ENCODE data around the gene P2RY8. TPM values are rescaled to one million over a fixed set of nuclear protein-coding genes. Genes with fewer than 3 reads are reported as not detected.

P2RY8 gene
- total and polyA plus RNA-seq, 2 of the 4 experiments (the other 2 are of a cell fraction) = not detected

GRCh38 chrX:1534301-1535168 is 2.5 kb downstream of the P2RY8 start:
- Histone ChIP-seq H2AFZ (replicated peaks; ENCODE audit: low read length, poor library complexity) (no peak overlapping the region), H4K20me1 (ENCODE audit: insufficient read depth, low read length) (no peaks in the 10 kb centered on the region), H3K36me3 (ENCODE audit: control insufficient read depth, insufficient read depth, low read length) (no peaks in the 10 kb centered on the region), H3K79me1 (ENCODE audit: low read depth in 1 of 2, low read length in 2 of 2) (no peaks in the 10 kb centered on the region), H2BK15ac (ENCODE audit: low read depth, low read length) (no peak overlapping the region), H3K27ac (ENCODE audit: insufficient read depth, low read length) (no peak overlapping the region), H2BK5ac (ENCODE audit: low read depth, low read length, poor library complexity, severe bottlenecking) (no peak overlapping the region), H3K4me3 (ENCODE audit: insufficient read depth, low read depth, low read length) (no peak overlapping the region), H3K4me2 (ENCODE audit: low read depth, low read length) (no peak overlapping the region), H4K91ac (ENCODE audit: insufficient read depth, low read depth, low read length) (no peak overlapping the region), H4K8ac (ENCODE audit: low read depth in 2 of 2, low read length in 2 of 2) (no peak overlapping the region), H3K23ac (ENCODE audit: low read depth, low read length) (no peak overlapping the region), H3K14ac (replicated peaks; ENCODE audit: low read depth, low read length) (no peak overlapping the region), H3K9me3 (ENCODE audit: control insufficient read depth, insufficient read depth, low read length) (peaks cover 11% of the 10 kb centered on the region; the same call in 1 of the 2 replicates), H2AK9ac (replicated peaks; ENCODE audit: low read depth, low read length, poor library complexity) (no peak overlapping the region), H4K5ac (ENCODE audit: low read depth, low read length) (no peak overlapping the region), H3K4ac (ENCODE audit: low read depth, low read length) (no peak overlapping the region), H2BK120ac (ENCODE audit: low read depth, low read length) (no peak overlapping the region), H2AK5ac (ENCODE audit: low read depth, low read length) (no peak overlapping the region), H3K56ac (ENCODE audit: extremely low read depth, insufficient read depth, low read length) (no peak overlapping the region), H2BK20ac (ENCODE audit: low read depth, low read length) (no peak overlapping the region), H3K9ac (ENCODE audit: low read depth, low read length) (no peak overlapping the region), H3K4me1 (ENCODE audit: control insufficient read depth, insufficient read depth, low read length) (no peaks in the 10 kb centered on the region), H3K27me3 (ENCODE audit: control insufficient read depth, insufficient read depth, low read length) (no peaks in the 10 kb centered on the region), H3K18ac (ENCODE audit: low read depth, low read length) (no peak overlapping the region), H3K9me1 (ENCODE audit: insufficient read depth, low read length) (no peaks in the 10 kb centered on the region)
- no CpG with 5 or more reads among the region's 22 CpGs for WGBS, 2 experiments (ENCODE audit: extremely low coverage in 2 of 2, insufficient read length in 1 of 2)
- ChIA-PET CTCF (no interaction called here), POLR2A (ENCODE audit: unreplicated experiment) (no interaction called here)
- ATAC-seq (ENCODE audit: low read depth) (no peak), DNase-seq (no peak)
- no TSS peak for BruUV-seq (replicated peaks)
- intact Hi-C loops (cut with micrococcal nuclease) = no loop called here
- dilution Hi-C loops (cut with HindIII; ENCODE audit: low sequenced_read_pairs, unreplicated experiment) = no loop called here
- in situ Hi-C loops (cut with MboI; ENCODE audit: low sequenced_read_pairs) = no loop called here
- TF ChIP-seq RFX5 (IDR thresholded peaks at IDR 0.05; ENCODE audit: low read depth, low read length) = no peak
- no peak for TF ChIP-seq MAZ (IDR thresholded peaks at IDR 0.05; ENCODE audit: borderline replicate concordance, low read depth, low read length)
- no peak for TF ChIP-seq RAD21 (IDR thresholded peaks at IDR 0.05; ENCODE audit: low read length)
- no peak for TF ChIP-seq CEBPB (IDR thresholded peaks at IDR 0.05; ENCODE audit: low read depth, low read length)
- TF ChIP-seq ELK1 (IDR thresholded peaks at IDR 0.05; ENCODE audit: borderline replicate concordance, low read depth, low read length) = no peak
- no peak for TF ChIP-seq MAFK (IDR thresholded peaks at IDR 0.05; ENCODE audit: low read depth, low read length)
- no peak for TF ChIP-seq POLR2A (IDR thresholded peaks at IDR 0.05; ENCODE audit: low read depth, low read length)
- no peak for TF ChIP-seq USF2 (IDR thresholded peaks at IDR 0.05; ENCODE audit: low read depth, low read length)
- no peak for TF ChIP-seq CHD1 (IDR thresholded peaks at IDR 0.05; ENCODE audit: low read depth, low read length)
- no peak for TF ChIP-seq MXI1 (IDR thresholded peaks at IDR 0.05; ENCODE audit: borderline replicate concordance, low read depth, low read length)
- no peak for TF ChIP-seq BHLHE40 (IDR thresholded peaks at IDR 0.05; ENCODE audit: low read depth, low read length)
- TF ChIP-seq SMC3 (IDR thresholded peaks at IDR 0.05; ENCODE audit: low read depth, low read length) = no peak
- TF ChIP-seq RCOR1 (IDR thresholded peaks at IDR 0.05; ENCODE audit: insufficient replicate concordance, low read length) = no peak
- no peak for TF ChIP-seq NFE2L2 (IDR thresholded peaks at IDR 0.05; ENCODE audit: low read depth, low read length)
- TF ChIP-seq FOS (IDR thresholded peaks at IDR 0.05; ENCODE audit: low read depth, low read length) = no peak
